Measurements from ENCODE around the gene LRP6. TPM values are rescaled to one million over a fixed set of nuclear protein-coding genes. Genes with fewer than 3 reads are reported as not detected.

Gene LRP6
- polyA plus RNA-seq, 1 donor from 2014 or later = 33.5 TPM

- H2AFZ ChIP-seq (ENCODE audit: low read depth, low read length) = no peak overlapping the region
- H3K79me2 ChIP-seq (replicated peaks; ENCODE audit: insufficient read depth, low read length) = no peaks in the 10 kb centered on the region
- H3K36me3 ChIP-seq (ENCODE audit: insufficient read depth, low read length) = no peaks in the 10 kb centered on the region
- no peak for TF ChIP-seq POLR2AphosphoS5 (IDR thresholded peaks at IDR 0.05)
- no peak for TF ChIP-seq EZH2 (IDR thresholded peaks at IDR 0.05; ENCODE audit: borderline replicate concordance, insufficient read depth, low read length, poor library complexity, severe bottlenecking)
- TF ChIP-seq TAF1 (IDR thresholded peaks at IDR 0.05; ENCODE audit: low read depth) = no peak
- TF ChIP-seq RAD21 (conservative IDR thresholded peaks at IDR 0.05) = no peak
- no peak for TF ChIP-seq EP300 (conservative IDR thresholded peaks at IDR 0.05; ENCODE audit: poor library complexity, severe bottlenecking)
- TF ChIP-seq SMC3 (conservative IDR thresholded peaks at IDR 0.05; ENCODE audit: poor library complexity) = no peak
- TF ChIP-seq REST (IDR thresholded peaks at IDR 0.05; ENCODE audit: borderline replicate concordance) = no peak
- TF ChIP-seq CTCF (IDR thresholded peaks at IDR 0.05; ENCODE audit: poor library complexity, severe bottlenecking) = no peak
- no peak for TF ChIP-seq MXI1 (conservative IDR thresholded peaks at IDR 0.05; ENCODE audit: poor library complexity, severe bottlenecking)
- H3F3A ChIP-seq (ENCODE audit: insufficient read depth, low read length, poor library complexity, severe bottlenecking) = no peaks in the 10 kb centered on the region
- H3K9me3 ChIP-seq (ENCODE audit: low read length) = no peaks in the 10 kb centered on the region
- no peaks in the 10 kb centered on the region for H3K27me3 ChIP-seq (ENCODE audit: insufficient read depth, low read depth, low read length)
- H3K4me2 ChIP-seq (ENCODE audit: low read length) = no peak overlapping the region
- no peak overlapping the region for H3K27ac ChIP-seq (ENCODE audit: low read length)
- no peaks in the 10 kb centered on the region for H3K9me2 ChIP-seq (ENCODE audit: insufficient read depth, low read length)
- H3K4me3 ChIP-seq (ENCODE audit: low read length) = no peak overlapping the region
- no peaks in the 10 kb centered on the region for H4K20me1 ChIP-seq (ENCODE audit: insufficient read depth)
- no peak overlapping the region for H3K9ac ChIP-seq (ENCODE audit: low read length)
Observed at GRCh38 chr12:12079291-12079690, 187.6 kb downstream of the LRP6 start.

- H3K27ac ChIP-seq (ENCODE audit: low read length) = no peak overlapping the region
- H3K27me3 ChIP-seq (ENCODE audit: insufficient read depth, low read depth, low read length) = no peaks in the 10 kb centered on the region
- H2AFZ ChIP-seq (ENCODE audit: low read depth, low read length) = no peak overlapping the region
- H3K9me2 ChIP-seq (ENCODE audit: insufficient read depth, low read length) = no peaks in the 10 kb centered on the region
- no peaks in the 10 kb centered on the region for H3F3A ChIP-seq (ENCODE audit: insufficient read depth, low read length, poor library complexity, severe bottlenecking)
- no peaks in the 10 kb centered on the region for H3K9me3 ChIP-seq (ENCODE audit: low read length)
- H3K36me3 ChIP-seq (ENCODE audit: insufficient read depth, low read length) = no peaks in the 10 kb centered on the region
- H3K4me2 ChIP-seq (ENCODE audit: low read length) = no peak overlapping the region
- TF ChIP-seq REST (IDR thresholded peaks at IDR 0.05; ENCODE audit: borderline replicate concordance) = no peak
- TF ChIP-seq POLR2AphosphoS5 (IDR thresholded peaks at IDR 0.05) = no peak
- TF ChIP-seq TAF1 (IDR thresholded peaks at IDR 0.05; ENCODE audit: low read depth) = no peak
- TF ChIP-seq EZH2 (IDR thresholded peaks at IDR 0.05; ENCODE audit: borderline replicate concordance, insufficient read depth, low read length, poor library complexity, severe bottlenecking) = no peak
- no peak for TF ChIP-seq EP300 (conservative IDR thresholded peaks at IDR 0.05; ENCODE audit: poor library complexity, severe bottlenecking)
- no peak for TF ChIP-seq RAD21 (conservative IDR thresholded peaks at IDR 0.05)
- no peak for TF ChIP-seq MXI1 (conservative IDR thresholded peaks at IDR 0.05; ENCODE audit: poor library complexity, severe bottlenecking)
- no peaks in the 10 kb centered on the region for H4K20me1 ChIP-seq (ENCODE audit: insufficient read depth)
- no peak overlapping the region for H3K9ac ChIP-seq (ENCODE audit: low read length)
- no peaks in the 10 kb centered on the region for H3K79me2 ChIP-seq (replicated peaks; ENCODE audit: insufficient read depth, low read length)
- H3K4me3 ChIP-seq (ENCODE audit: low read length) = no peak overlapping the region
Observed at GRCh38 chr12:12072064-12072760, 194.6 kb downstream of the LRP6 start.
